NCI-H82 treated with DMSO at 0.1 percent for 48 hours (cell line): ENCODE data around the gene HTT.
A peak's percentile ranks its signal among the peaks of the same experiment; 100 is the strongest.
"Not testable (repeated sequence)": the region's sequence is repeated elsewhere in the genome, so short reads cannot be mapped to it uniquely, and the experiment has no call there.

Source experiments
- DNase-seq: peaks from one replicate; lab custom pipeline; 2025; ENCODE audit not compliant: unreplicated experiment; lab: John Stamatoyannopoulos, UW

HTT gene

GRCh38 chr4:3044870-3045819, 29.3 kb upstream of the HTT start:
- DNase-seq: no peak

- no peak for DNase-seq
These were observed 28.3 kb upstream of the HTT start for GRCh38 chr4:3046162-3046561.

- no peak for DNase-seq
These were observed 27.9 kb upstream of the HTT start for GRCh38 chr4:3046623-3047022.

GRCh38 chr4:3047464-3048286, 26.8 kb upstream of the HTT start:
- DNase-seq: no peak

GRCh38 chr4:3051141-3051897, 23.2 kb upstream of the HTT start:
- not testable (repeated sequence) for DNase-seq

GRCh38 chr4:3054169-3054759, 20.2 kb upstream of the HTT start:
- DNase-seq: no peak

GRCh38 chr4:3059943-3060342, 14.5 kb upstream of the HTT start:
- DNase-seq: no peak

DNA sequence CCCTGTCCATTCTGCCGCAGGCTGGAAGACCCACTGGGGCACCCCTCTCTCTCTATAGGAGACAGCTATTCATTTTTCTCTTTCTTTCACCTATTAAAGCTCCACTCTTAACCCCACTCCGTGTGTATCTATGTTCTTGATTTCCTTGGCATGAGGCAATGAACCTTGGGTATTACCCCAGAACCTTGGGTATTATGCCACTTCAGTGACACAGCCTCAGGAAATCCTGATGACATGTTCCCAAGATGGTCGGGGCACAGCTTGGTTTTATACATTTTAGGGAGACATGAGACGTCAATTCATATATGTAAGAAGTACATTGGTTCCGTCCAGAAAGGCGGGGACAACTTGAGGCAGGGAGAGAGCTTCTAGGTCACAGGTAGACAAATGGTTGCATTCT, 13.5 kb upstream of the HTT start:
- no peak for DNase-seq

GRCh38 chr4:3062471-3062870, 12.0 kb upstream of the HTT start:
- no peak for DNase-seq

GRCh38 chr4:3065551-3065950, 8.9 kb upstream of the HTT start:
- DNase-seq: no peak

GRCh38 chr4:3066836-3067400, 7.6 kb upstream of the HTT start:
- no peak for DNase-seq

DNA sequence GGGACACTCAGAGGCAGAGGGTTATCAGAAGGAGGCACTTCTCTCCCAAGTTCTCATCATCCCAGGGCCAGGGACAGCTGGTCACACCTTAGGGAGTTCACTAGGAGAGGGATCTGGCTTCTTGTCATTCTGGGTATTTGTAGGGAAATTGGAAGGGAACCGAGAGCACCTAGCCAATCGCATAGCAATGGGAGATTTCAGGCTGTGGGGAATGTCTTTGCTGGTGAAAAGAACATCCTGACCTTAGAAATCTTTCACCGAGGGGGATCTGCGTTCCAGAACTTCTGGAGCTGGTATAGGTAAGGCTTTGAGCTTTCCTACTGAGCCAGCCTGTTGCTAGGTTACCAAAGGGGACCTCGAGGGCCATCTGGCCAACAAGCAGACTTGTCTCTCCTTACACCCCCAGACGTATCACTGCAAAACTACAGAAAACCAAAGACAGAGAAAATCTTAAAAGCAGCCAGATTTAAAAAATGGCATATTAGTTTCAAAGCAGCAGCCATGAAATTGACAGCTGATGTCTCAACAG, 6.9 kb upstream of the HTT start:
- no peak for DNase-seq

DNA sequence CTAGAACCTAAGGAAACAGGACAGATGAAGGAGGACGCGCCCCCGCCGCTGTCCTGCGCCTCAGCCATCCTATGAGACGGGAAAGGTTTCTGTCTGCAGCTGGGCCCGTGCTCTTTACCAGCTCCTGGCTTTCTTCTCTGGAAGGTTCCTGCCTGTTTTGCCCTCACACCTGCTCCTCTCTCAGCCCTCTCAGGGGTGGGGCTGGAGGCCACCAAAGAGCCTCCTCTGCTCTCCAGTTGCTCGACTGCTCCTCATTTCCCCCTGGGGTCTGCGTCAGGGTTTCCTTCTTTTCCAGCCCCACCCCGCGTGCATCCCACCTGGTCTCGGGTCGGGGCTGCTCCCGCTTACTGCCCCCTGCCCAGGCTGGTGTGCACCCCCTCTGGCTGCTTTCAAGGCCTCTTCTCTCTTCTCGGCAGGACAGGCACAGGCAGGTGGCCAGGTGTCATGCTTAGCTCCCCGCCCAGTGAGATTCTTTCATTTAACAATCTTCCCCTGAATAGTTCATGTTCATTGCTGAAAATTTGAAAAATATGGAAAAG, 4.8 kb upstream of the HTT start:
- no peak for DNase-seq

DNA sequence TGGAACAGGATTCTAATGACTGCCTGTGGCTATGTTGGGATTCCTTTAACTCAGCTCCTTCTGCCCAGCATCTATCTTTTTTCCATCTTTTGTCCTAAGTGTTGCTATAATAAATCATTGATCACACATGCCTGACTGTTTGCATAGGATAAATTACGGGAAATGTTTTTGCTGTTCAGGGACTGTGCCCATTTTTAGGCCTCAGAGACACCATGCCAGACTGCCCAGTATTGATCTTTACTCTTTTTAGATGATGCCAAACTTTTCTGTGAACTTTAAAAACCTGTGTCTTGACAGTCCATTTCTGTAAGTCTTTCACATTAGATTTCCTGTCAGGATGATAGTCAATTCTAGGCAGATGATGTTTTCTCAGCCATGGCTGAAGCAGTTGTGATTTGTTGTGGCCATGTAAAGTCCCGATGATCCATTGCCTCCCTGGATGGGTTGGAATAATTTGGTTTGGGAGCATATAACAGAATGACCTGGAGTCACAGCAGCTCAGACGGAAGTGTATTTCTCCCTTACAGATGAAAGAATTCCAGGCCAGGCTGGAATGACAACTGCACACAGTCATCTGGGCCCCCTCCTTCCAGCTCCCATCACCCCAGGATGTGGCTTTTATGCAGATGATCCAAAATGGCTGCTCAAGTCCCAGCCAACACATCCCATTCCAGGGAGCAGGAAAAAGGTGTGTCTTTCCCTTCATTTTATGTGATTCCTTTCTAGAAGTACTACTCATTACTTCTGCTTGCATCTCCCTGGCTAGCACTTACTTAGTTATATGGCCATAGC, 3.6 kb upstream of the HTT start:
- DNase-seq: no peak

- DNase-seq: no peak
These were observed 2.7 kb upstream of the HTT start for GRCh38 chr4:3071811-3072210.

GRCh38 chr4:3073158-3074077, 1.1 kb upstream of the HTT start:
- DNase-seq: no peak

DNA sequence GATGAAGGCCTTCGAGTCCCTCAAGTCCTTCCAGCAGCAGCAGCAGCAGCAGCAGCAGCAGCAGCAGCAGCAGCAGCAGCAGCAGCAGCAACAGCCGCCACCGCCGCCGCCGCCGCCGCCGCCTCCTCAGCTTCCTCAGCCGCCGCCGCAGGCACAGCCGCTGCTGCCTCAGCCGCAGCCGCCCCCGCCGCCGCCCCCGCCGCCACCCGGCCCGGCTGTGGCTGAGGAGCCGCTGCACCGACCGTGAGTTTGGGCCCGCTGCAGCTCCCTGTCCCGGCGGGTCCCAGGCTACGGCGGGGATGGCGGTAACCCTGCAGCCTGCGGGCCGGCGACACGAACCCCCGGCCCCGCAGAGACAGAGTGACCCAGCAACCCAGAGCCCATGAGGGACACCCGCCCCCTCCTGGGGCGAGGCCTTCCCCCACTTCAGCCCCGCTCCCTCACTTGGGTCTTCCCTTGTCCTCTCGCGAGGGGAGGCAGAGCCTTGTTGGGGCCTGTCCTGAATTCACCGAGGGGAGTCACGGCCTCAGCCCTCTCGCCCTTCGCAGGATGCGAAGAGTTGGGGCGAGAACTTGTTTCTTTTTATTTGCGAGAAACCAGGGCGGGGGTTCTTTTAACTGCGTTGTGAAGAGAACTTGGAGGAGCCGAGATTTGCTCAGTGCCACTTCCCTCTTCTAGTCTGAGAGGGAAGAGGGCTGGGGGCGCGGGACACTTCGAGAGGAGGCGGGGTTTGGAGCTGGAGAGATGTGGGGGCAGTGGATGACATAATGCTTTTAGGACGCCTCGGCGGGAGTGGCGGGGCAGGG, 568 bp downstream of the HTT start:
- peak; percentile 16 for DNase-seq

DNA sequence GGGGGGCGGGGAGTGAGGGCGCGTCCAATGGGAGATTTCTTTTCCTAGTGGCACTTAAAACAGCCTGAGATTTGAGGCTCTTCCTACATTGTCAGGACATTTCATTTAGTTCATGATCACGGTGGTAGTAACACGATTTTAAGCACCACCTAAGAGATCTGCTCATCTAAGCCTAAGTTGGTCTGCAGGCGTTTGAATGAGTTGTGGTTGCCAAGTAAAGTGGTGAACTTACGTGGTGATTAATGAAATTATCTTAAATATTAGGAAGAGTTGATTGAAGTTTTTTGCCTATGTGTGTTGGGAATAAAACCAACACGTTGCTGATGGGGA, 1.1 kb downstream of the HTT start:
- DNase-seq: no peak
